Measurements from ENCODE around the gene HM13. TPM values are rescaled to one million over a fixed set of nuclear protein-coding genes. Genes with fewer than 3 reads are reported as not detected.

HM13 gene
- total and polyA plus RNA-seq, 9 of the 15 experiments (the other 6 are each of a cell fraction or from before 2014, with no cell fraction given): 7.7 to 136 (median 74.5) TPM

DNA sequence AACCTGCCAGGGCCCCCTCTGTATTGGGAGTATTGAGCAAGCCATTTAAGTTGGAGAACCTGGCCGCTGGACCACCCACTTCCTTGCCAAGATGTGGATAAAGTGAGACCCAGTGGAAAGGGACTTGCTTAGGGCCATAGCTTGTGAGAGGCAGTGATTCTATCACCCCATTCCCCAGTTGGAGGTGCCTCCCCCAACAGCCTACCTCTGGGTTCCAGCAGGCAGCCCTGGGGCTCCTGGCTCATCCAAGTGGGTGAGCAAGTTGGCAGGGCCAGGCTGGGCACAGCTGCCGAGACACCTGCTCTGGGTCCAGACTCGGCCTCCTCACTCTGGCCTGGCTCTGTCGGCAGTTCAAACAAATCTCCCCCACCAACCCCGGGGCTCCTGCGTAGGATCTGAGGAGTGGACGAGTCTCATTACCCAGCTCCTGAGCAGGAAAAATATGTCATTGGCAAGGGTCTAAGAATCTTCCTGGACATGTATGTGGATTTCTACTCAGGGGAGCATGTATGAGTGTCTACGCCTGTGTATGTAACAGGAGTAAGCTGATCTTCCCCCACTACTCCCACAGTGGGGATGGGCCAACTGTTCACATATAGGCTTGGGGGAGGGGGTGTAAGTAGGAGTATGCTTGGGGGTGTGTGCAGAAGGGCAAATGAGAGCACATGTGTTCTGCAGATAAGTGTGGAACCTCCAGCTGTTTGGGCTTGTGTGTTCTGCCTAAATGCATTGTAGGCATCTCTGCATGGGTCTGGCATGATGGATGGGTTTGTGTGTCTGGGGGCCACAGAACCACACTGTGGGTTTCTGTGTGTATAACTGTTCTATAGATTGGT lies 92.8 kb downstream of the HM13 start (continued):
- TF ChIP-seq RERE (CRISPR knock-in tag; IDR thresholded peaks at IDR 0.05; ENCODE audit: borderline replicate concordance) (no peak), NFATC3 (IDR thresholded peaks at IDR 0.05) (no peak), NCOA2 (IDR thresholded peaks at IDR 0.05; ENCODE audit: partially characterized antibody in 2 of 2) (no peak), MEIS2 (IDR thresholded peaks at IDR 0.05; ENCODE audit: partially characterized antibody) (peak; percentile 92), ZNF75A (CRISPR knock-in tag; IDR thresholded peaks at IDR 0.05) (no peak), EGR1 (conservative IDR thresholded peaks at IDR 0.05) (peak; percentile 96), TAF7 (tag; IDR thresholded peaks at IDR 0.05) (no peak), NCOR1 (IDR thresholded peaks at IDR 0.05) (peak; percentile 94), ZBTB7A (IDR thresholded peaks at IDR 0.05; ENCODE audit: borderline replicate concordance, control insufficient read depth, low read depth, low read length) (peak; percentile 73; the same call in 1 of the 2 replicates), ZNF408 (CRISPR knock-in tag; IDR thresholded peaks at IDR 0.05; ENCODE audit: low read depth) (no peak), ERF (CRISPR knock-in tag; IDR thresholded peaks at IDR 0.05) (0 out of 2 replicates have a peak, but pooled peaks have one; percentile 39), ZNF511 (CRISPR knock-in tag; IDR thresholded peaks at IDR 0.05) (0 out of 2 replicates have a peak, but pooled peaks have one; percentile 34), CBX1 (IDR thresholded peaks at IDR 0.05; ENCODE audit: low read depth) (0 out of 2 replicates have a peak, but pooled peaks have one; percentile 51)
- TF ChIP-seq, protein P1, sequence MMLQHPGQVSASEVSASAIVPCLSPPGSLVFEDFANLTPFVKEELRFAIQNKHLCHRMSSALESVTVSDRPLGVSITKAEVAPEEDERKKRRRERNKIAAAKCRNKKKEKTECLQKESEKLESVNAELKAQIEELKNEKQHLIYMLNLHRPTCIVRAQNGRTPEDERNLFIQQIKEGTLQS (IDR thresholded peaks at IDR 0.05): no peak; the same call in 1 of the 2 replicates
- TF ChIP-seq, protein P1 (CRISPR knock-in tag; conservative IDR thresholded peaks at IDR 0.05): no peak; the same call in 1 of the 2 replicates
- TF ChIP-seq, protein P2, sequence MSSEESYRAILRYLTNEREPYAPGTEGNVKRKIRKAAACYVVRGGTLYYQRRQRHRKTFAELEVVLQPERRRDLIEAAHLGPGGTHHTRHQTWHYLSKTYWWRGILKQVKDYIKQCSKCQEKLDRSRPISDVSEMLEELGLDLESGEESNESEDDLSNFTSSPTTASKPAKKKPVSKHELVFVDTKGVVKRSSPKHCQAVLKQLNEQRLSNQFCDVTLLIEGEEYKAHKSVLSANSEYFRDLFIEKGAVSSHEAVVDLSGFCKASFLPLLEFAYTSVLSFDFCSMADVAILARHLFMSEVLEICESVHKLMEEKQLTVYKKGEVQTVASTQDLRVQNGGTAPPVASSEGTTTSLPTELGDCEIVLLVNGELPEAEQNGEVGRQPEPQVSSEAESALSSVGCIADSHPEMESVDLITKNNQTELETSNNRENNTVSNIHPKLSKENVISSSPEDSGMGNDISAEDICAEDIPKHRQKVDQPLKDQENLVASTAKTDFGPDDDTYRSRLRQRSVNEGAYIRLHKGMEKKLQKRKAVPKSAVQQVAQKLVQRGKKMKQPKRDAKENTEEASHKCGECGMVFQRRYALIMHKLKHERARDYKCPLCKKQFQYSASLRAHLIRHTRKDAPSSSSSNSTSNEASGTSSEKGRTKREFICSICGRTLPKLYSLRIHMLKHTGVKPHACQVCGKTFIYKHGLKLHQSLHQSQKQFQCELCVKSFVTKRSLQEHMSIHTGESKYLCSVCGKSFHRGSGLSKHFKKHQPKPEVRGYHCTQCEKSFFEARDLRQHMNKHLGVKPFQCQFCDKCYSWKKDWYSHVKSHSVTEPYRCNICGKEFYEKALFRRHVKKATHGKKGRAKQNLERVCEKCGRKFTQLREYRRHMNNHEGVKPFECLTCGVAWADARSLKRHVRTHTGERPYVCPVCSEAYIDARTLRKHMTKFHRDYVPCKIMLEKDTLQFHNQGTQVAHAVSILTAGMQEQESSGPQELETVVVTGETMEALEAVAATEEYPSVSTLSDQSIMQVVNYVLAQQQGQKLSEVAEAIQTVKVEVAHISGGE (CRISPR knock-in tag; IDR thresholded peaks at IDR 0.05): no peak
